Measurements from ENCODE around the gene PCED1B.
"Not testable (repeated sequence)": the region's sequence is repeated elsewhere in the genome, so short reads cannot be mapped to it uniquely, and the experiment has no call there.

Gene PCED1B

DNA sequence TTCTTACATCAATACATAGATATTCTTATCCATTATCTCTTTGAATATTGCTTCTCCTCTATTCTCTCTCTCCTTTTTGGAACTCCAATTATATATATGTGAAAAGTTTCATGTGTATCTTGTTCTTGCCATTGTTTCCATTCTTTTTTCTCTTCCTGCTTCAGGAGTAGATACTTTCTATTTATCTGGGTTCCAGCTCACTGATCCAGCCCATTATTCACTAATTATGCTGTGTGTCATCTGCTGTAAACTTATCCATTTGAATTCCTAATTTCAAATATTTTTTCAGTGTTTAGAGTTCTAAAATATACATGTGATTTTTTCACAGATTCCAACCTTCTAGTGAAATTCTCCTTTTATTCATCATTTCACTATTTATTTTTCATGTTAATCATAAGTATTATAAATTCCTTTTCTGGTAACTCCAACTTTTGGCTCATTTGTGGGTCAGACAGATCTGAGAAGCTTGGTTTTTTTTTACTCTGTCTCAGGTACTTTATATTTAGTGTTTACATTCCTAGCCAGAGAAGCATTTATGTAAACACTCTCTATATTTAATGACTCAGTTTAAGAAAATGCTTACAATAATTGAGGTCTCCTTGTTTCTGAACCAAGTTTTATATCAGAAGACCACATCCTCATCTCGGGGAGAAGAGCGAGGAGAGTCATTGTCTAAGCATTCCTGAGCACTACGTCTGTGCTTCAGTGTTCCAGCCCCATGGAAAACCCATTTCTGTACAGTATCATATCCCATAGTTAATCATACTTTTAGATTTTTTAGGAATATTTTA, 16.2 kb downstream of the PCED1B start:
- DNase-seq, result no peak

DNA sequence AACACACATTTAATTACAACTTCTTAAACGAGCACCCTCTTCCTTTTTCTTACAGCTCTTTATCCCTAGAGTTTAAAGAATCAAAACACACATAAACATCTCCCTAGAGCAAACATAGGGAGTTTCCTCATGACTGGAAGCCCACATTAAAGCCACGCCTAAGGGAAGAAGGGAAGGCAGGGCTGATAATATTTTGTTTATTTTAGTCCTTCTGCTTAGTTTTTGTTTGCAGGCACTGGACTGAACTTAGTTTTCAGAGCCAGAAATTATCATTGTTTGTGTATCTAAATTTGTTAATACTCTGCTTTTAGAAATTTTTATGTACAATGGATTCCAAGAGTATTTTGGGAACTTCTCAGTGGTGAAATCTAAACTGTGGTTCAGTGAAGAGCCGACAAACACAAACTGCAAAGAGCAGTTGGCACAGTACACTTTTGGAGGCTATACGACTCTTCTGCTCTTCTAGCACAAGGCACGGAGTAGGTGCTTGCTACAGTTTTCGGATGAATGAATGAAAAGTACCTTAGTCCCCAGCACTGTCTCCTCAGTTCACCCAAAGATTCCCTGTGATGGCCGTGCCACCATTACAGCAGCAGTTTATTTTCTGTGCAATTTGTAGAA, 18.0 kb downstream of the PCED1B start:
- no peak for DNase-seq

DNA sequence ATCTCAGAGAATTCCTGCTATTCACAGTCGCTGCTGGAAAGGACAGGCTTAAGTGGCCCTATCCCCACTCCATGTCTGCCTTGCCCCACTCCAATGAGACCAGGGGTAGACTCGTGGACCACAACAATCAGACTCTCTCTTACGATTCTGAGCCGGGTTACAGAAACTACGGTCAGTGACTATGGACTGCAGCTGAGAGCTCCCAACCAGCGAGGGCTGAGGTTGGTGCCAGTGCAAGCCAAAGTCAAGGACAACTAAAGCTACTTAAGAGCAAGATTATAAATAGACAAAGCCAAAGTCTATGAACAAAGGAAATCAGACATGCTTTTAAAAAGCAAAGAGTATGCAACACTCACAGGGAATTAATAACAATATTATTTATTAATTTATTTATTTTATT, 18.7 kb downstream of the PCED1B start:
- no peak for DNase-seq

- DNase-seq, result no peak
Measured at GRCh38 chr12:47099610-47100009, 20.2 kb downstream of the PCED1B start.

DNA sequence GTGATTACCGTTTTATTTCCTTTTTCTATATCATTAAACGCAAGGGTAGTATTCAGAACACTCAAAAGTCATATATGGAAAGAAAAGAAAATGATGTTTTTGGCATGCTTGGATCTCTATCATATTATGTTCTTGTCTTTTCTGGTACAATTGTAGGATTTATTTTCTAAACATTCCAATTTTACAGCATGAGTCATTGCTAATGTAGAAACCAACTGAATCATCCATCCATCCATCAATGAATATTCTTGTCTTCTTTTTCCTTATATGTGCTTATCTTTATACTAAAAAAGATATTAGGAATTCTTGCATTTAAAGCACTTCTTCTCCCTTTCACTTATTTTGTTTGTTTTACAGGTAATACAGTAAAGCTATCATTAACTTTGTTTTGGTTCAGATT, 20.7 kb downstream of the PCED1B start:
- DNase-seq, result no peak

DNA sequence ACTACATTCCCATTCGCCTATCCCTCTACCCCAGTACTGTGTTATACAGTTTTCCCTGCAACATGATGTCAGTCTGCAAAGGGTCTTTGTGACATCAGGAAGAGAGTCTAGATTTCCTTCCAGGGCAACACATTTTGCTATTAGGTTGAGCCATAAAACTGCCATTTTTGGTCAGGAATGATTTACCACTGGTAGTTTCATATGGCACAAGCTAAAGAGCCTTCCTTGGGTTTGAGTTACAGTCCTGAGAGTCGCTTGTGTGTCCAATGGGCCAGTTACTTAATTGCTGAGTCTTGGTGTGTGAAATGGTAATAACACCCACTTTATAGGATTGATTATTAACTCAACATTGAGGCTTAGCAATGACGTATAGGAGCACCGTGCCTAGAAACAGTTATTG, 23.0 kb downstream of the PCED1B start:
- no peak for DNase-seq

DNA sequence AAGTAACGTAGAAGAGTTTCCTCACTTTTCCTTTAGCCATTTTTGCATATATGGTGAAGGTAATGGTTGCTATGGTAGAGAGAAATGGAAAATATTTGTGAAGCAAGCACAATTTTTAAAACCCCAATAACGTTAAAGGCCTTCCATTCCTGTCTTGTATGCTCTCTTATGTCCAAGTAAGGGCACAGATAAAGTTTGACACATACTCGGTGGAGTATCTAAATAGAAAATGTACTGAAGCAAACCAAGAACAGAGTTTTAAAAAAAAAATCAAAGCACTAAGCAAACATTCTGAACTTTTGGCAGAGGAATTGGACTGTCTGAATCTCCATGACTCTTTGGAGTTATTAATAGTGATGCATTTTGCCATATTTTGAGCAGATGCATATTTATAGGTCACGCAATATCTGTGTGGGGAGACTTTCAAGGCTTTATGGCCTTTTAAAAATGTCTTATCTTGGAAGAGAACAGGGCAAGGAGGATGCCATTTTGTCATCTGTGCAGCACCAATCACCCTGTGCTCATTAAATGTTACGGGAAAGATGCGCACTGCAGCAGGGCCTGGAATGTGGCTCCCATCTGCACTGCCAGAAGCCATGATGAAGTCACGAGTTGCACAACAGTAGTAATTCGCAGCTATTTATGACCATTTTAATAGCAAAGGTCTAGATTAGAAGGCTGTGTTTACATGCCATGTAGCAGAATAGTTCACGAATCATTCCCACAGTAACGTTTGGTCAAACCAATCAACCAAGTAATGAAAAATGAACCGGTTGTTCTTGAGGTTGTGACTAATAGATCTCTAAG, 23.6 kb downstream of the PCED1B start:
- no peak for DNase-seq

- DNase-seq, result no peak
Measured at GRCh38 chr12:47105914-47106674, 26.7 kb downstream of the PCED1B start.

DNA sequence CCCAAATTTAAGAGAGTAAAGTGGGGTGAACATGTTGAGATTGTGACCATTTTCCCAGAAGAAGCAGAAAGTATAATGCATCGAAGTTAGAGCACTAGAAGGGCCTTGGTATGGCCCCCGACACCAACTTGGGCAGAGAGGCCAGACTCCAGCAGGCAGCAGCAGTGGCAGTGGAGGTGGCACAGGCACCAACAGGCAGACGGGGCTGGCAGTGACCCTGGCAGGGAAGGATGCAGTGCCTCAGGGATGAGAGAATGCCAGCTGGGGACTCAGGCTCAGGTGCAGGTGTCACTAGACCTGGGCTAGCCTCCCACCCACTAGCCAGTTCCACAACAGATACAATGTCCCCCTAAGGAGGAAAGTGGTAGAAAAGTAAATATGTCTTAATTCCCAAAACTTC, 28.0 kb downstream of the PCED1B start:
- no peak for DNase-seq

DNA sequence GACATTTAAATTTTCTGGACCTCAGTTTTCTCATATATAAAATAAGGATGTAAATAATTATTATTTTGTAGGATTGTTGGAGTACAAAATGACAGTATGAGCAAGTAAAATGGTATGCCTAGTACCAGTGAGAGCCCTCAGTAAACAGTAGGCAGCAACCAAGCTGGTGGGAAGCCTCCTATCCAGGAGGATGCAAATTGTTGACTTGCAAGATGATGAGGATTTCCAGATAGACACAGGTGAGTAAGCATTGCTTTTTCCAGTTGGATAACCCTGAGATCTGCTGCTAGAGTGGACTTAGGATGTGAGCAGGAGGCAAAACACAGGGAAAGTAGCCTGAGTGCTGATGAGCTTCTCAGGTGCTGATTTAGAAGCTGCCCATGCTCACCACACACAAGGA, 28.5 kb downstream of the PCED1B start:
- no peak for DNase-seq

DNA sequence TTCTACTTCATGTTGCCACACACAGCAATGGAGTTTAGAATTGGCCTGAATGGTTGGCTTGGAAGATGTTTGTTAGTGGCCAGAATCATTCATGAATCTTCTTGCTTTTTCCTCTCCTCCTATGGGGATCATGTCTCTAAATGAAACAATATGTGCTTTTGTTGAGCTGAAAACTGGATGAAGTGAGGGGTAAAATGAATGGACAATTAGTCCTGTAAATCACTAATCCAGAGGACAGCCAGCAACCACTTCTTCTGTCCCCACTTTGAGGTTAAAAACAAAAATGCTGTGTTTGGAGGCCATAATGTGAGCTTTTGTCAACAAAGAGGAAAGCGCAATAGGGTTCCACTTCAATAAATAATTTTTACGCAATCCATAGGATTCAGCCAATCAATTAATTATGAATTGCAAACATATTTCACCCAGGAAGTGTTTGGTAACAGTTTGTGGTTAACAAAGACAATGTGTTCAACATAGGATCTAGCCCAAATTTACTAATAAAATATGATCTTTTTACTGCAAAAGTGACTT, 30.7 kb downstream of the PCED1B start:
- DNase-seq, result no peak

DNA sequence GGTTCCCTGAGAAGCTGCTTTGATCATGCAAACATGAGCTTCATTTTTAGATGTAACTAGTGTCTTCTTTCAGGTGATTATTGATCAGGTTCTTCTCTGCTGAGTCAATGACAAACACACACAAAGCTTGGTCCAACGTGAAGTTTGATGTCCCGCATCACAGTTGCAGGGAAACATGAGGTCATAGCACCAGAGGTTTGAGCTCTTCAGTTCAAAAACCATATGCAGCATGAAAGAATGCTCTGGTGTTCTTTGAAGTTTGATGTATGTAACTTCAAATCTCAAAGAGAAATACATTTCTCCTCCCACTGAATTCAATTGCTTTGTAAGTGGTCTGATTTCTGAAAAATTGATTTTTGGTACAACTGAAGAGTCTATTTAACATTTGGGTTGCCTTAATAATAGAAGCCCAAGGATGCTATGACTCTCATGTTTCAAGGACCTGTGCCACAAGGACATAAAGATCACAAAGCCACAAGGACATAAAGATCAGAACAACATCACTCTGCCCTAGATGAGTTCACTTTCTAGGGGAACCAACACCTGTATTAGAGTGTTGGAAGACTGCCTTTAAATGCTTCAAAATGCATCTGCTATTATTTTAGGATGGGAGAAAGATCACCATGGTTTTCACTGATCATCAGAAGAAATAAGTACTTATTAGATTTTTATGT, 31.4 kb downstream of the PCED1B start:
- no peak for DNase-seq

- DNase-seq, result no peak
Measured at GRCh38 chr12:47111392-47111778, 32.0 kb downstream of the PCED1B start.

DNA sequence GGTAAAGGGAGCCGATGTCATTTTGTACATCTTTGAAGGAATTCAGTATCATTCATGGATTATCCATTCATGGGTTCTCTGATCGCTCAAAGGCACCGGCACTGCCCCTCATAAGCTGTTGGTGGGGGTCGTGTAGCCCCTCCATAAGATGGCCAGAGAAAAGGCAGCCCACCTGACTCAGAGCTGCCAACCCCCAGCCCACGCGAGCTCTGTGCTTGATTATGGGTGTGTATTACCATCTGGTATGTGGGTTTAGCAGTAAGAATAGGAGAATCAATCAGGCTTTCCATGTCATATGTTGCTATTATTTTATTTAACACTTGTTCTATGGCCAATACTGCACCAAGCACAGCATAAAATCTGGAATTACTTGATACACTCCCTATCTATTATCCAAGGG, 32.4 kb downstream of the PCED1B start:
- DNase-seq, result no peak

- no peak for DNase-seq
Measured at GRCh38 chr12:47112679-47113078, 33.3 kb downstream of the PCED1B start.

DNA sequence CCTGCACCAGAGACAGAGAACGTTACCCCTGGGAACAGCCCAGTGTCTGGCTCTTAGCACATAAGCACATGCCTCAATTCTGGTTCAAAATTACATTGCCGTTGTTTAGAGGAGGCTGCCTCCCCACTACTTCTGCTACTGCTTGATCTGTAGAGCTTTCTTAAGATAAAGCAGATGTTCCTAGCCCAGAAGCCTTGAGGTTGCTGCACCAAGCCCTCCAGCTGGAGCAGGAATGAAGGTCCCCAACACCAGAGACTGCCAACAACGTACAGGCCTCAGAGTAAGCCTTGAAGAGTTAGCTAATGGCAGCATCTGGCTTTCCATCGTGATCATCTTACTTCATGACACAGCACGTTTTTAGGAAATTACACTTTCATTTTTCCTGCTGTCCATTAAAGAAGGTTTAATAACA, 35.1 kb downstream of the PCED1B start:
- DNase-seq, result no peak

GRCh38 chr12:47117305-47117704, 37.9 kb downstream of the PCED1B start:
- not testable (repeated sequence) for DNase-seq

GRCh38 chr12:47120736-47121135, 41.3 kb downstream of the PCED1B start:
- DNase-seq, result no peak

DNA sequence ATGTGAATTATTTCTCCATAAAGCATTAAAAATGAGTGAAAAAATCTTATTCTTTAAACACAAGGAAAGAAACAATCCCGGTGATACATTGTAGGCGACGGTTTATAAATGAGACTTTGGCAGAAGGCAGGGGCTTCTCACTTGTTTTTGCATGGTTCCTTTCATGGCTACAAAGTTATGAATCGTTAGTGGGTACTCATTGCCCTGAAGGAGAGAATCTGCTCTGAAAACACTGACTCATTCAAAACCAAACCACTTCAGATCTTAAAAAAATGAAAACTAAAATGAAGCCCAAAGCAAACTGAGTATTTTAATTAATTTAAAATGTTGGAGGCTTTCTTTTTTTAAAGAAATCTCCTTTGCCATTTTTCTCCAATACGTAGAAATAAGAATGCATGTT, 41.7 kb downstream of the PCED1B start:
- DNase-seq, result no peak

GRCh38 chr12:47122602-47123001, 43.2 kb downstream of the PCED1B start:
- no peak for DNase-seq

DNA sequence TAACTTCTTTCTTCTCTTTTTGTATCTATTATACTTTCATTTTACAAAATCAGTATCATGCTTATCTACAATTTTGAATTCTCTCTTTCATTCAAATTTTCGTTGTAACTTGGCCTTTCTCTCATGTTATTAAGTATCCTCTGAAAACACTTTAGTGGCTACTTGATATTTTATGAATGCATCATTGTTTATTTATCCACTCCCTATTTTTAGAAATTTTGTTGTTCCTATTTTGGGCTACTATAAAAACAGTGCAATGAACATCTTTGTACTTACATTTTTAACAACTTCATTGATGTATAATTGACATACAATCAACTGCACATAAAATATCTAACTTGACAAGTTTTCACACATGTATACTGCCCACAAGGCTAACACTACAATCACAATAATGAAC, 44.3 kb downstream of the PCED1B start:
- no peak for DNase-seq

- no peak for DNase-seq
Measured at GRCh38 chr12:47124451-47124850, 45.0 kb downstream of the PCED1B start.

Data from NCI-H2107 (cell line).